Spleen (tissue), 7 donors: Measurements from ENCODE around the gene GBP5.

Source experiments
- POLR2A ChIP-seq, 3 donors: fragments of 450-650 bp; IDR thresholded peaks; one replicate each; pipeline ENCODE4 v1.5.1; 2017; ENCODE audit warnings: antibody characterized with exemption in 3 of 3, mild to moderate bottlenecking in 1 of 3
- POLR2AphosphoS5 ChIP-seq, 3 donors: sonication (generic); formaldehyde crosslinking; IDR thresholded peaks; one replicate each; pipeline ENCODE4 v1.5.1; 2017; ENCODE audit warnings: antibody characterized with exemption in 3 of 3
- TF ChIP-seq, protein P1 (sequence below), 11 experiments: fragments of 200-600 bp in 7 of 11; fragments of 450-650 bp in 4 of 11; sonication (generic) in 4 of 11; IDR thresholded peaks in 8 of 11; conservative IDR thresholded peaks in 3 of 11; 1 replicate in 7 of 11; 2 replicates in 4 of 11; pipeline versions ENCODE4 v1.4.0 to v1.8.0; 2016 to 2021; ENCODE audit warnings: antibody characterized with exemption in 11 of 11, inconsistent platforms in 4 of 11, mild to moderate bottlenecking in 1 of 11
- donor health status: DM: no; HTN: no; CAD: no; lungs with moderate emphysema.
- donor health status: DM: no; HTN: no; CAD: no.
- donor health status: DM: no; HTN: no; CAD: no.

DNA sequence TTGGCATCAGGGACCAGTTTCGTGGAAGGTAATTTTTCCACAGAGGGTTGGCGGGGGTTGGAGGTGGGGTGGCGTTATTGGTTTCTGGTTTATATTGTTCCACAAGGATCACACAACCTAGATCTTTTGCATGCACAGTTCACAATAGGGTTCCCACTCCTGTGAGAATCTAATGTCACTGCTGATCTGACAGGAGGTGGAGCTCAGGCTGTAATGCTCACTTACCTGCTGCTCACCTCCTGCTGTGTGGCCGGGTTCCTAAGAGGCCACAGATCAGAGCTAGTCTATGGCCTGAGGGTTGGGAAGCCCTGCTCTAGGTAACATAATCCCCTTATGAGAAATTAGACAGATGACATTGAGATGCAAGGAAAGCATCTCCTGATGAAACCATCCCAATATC is 12.6 kb downstream of the GBP5 start:
- TF ChIP-seq, protein P1, sequence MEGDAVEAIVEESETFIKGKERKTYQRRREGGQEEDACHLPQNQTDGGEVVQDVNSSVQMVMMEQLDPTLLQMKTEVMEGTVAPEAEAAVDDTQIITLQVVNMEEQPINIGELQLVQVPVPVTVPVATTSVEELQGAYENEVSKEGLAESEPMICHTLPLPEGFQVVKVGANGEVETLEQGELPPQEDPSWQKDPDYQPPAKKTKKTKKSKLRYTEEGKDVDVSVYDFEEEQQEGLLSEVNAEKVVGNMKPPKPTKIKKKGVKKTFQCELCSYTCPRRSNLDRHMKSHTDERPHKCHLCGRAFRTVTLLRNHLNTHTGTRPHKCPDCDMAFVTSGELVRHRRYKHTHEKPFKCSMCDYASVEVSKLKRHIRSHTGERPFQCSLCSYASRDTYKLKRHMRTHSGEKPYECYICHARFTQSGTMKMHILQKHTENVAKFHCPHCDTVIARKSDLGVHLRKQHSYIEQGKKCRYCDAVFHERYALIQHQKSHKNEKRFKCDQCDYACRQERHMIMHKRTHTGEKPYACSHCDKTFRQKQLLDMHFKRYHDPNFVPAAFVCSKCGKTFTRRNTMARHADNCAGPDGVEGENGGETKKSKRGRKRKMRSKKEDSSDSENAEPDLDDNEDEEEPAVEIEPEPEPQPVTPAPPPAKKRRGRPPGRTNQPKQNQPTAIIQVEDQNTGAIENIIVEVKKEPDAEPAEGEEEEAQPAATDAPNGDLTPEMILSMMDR (IDR thresholded peaks at IDR 0.05 in 8 of 11, conservative IDR thresholded peaks at IDR 0.05 in 3 of 11): no peak
- TF ChIP-seq POLR2AphosphoS5 (IDR thresholded peaks at IDR 0.05) (no peak), POLR2A (IDR thresholded peaks at IDR 0.05) (no peak)
